ENCODE measurements around the gene TSPOAP1. TPM values are rescaled to one million over a fixed set of nuclear protein-coding genes. Genes with fewer than 3 reads are reported as not detected.
A peak's percentile ranks its signal among the peaks of the same experiment; 100 is the strongest.

TSPOAP1 gene
- total and polyA plus RNA-seq, 8 donors, result 6.5 to 68.8 (median 11.6) TPM; not detected in 1

DNA sequence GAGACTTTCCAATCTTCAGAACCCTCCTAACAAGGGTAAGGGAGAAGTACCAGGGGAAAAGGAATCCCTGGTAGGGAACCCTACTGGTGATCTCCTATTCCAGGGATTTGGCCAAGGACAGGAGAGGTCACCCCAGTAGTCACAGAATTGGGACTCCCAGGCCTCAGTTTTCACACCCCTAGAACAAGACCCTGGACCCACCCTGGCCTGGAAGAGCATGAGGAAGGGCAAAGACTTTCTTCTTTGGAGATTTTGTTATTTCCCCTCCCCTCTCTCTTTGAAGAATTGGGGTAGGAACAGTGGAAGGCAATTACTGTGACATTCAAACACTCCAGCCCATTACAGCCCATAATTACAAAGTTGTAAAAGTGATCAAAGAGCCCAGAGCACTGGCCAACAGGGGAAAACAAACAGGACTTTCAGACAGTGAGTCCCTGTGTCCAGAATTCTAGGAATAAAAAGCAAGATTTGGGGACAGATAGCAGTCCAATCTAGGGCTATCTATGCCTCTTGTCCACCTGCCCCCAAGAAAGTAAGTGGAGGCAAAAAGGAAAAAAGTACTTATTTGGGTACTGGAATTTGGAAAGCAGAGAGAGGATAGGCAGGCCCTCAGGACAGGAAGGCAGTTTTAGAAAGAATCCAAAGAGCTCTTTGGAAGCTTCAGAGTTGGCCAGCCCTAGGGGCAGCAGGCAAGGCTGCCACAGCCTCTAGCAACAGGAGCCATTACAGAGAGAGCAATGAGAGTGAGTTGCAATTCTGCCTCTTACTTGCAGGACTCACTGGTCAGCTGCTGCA is 36.8 kb upstream of the TSPOAP1 start:
- Histone ChIP-seq H3K9me3 (no peaks in the 10 kb centered on the region), H3K4me3 (no peak overlapping the region), H3K4me1 (peaks cover 13 to 34% (median 31%) of the 10 kb centered on the region in 4 donors), H3K36me3 (peaks cover 0 to 10% (median 2%) of the 10 kb centered on the region in 4 donors), H3K27me3 (no peaks in the 10 kb centered on the region), H3K27ac (peak overlapping the region; percentile 6 to 70 (median 38))
- no peak for DNase-seq
- TF ChIP-seq EP300 (IDR thresholded peaks at IDR 0.05) (no peak), POLR2A (IDR thresholded peaks at IDR 0.05) (no peak), POLR2AphosphoS5 (IDR thresholded peaks at IDR 0.05) (no peak)
- TF ChIP-seq, protein P1, sequence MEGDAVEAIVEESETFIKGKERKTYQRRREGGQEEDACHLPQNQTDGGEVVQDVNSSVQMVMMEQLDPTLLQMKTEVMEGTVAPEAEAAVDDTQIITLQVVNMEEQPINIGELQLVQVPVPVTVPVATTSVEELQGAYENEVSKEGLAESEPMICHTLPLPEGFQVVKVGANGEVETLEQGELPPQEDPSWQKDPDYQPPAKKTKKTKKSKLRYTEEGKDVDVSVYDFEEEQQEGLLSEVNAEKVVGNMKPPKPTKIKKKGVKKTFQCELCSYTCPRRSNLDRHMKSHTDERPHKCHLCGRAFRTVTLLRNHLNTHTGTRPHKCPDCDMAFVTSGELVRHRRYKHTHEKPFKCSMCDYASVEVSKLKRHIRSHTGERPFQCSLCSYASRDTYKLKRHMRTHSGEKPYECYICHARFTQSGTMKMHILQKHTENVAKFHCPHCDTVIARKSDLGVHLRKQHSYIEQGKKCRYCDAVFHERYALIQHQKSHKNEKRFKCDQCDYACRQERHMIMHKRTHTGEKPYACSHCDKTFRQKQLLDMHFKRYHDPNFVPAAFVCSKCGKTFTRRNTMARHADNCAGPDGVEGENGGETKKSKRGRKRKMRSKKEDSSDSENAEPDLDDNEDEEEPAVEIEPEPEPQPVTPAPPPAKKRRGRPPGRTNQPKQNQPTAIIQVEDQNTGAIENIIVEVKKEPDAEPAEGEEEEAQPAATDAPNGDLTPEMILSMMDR (IDR thresholded peaks at IDR 0.05), result no peak
- intact Hi-C loops (cut with DNase I; ENCODE audit: low total_unique reads), result no loop called here

DNA sequence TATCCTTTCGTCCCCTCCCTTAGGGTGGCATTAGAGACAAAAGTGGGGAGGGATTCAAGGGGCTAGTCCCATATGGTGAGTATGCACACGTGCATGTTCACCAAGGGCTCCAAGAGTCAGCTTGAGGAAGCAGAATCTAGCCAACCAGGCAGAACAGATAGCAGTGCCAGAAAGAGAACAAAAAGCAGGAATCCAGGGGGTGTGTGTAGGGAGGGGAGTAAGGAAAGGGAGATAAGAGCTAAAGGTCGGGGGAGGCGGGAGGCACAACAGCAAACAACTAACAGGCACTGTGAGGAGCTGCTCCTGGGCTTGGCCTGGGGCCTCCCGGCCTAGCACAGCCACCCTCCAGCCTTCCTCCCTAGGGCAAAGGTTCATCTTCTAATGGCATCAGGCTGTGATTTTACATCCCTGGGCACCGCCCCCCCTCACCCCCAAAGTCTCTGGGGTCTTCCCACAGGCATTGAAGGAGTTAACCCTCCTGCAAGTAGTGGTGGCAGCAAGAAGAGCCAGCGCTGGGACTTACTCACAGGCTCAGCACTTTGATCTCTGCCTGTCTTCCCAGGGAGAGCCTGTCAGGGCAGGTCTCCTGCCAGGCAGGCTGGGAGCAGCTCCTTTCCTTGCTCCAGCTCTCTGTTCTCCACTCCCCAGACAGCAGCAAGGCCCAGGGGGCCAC is 35.8 kb upstream of the TSPOAP1 start:
- H3K36me3 ChIP-seq, result peaks cover 0 to 12% (median 8%) of the 10 kb centered on the region in 4 donors
- 26 to 50% (median 35%) methylated on average over 6 to 7 of the region's 7 CpGs for WGBS, 5 donors
- DNase-seq, result peak; percentile 48 to 50
- no peaks in the 10 kb centered on the region for H3K27me3 ChIP-seq
- H3K4me3 ChIP-seq, result no peak overlapping the region
- peaks cover 13 to 34% (median 31%) of the 10 kb centered on the region in 4 donors for H3K4me1 ChIP-seq
- H3K27ac ChIP-seq, result peak overlapping the region; percentile 6 to 70 (median 38)
- H3K9me3 ChIP-seq, result no peaks in the 10 kb centered on the region
- no peak for TF ChIP-seq POLR2A (IDR thresholded peaks at IDR 0.05)
- no peak for TF ChIP-seq EP300 (IDR thresholded peaks at IDR 0.05)
- no peak for TF ChIP-seq POLR2AphosphoS5 (IDR thresholded peaks at IDR 0.05)
- TF ChIP-seq, protein P1 (IDR thresholded peaks at IDR 0.05), result no peak
- intact Hi-C loops (cut with DNase I; ENCODE audit: low total_unique reads), result no loop called here

- 73 to 87% (median 80%) methylated on average over 7 to 8 of the region's 8 CpGs for WGBS, 5 donors
- intact Hi-C loops (cut with DNase I; ENCODE audit: low total_unique reads), result no loop called here
- peak overlapping the region in 2 of 5 donors; percentile 38 to 44 for H3K27ac ChIP-seq
- peaks cover 0 to 16% (median 12%) of the 10 kb centered on the region in 4 donors for H3K36me3 ChIP-seq
- peaks cover 13 to 34% (median 31%) of the 10 kb centered on the region in 4 donors for H3K4me1 ChIP-seq
- no peaks in the 10 kb centered on the region for H3K27me3 ChIP-seq
- no peak for DNase-seq
- TF ChIP-seq POLR2A (IDR thresholded peaks at IDR 0.05), result no peak
- TF ChIP-seq, protein P1 (IDR thresholded peaks at IDR 0.05), result no peak
- no peak for TF ChIP-seq POLR2AphosphoS5 (IDR thresholded peaks at IDR 0.05)
- TF ChIP-seq EP300 (IDR thresholded peaks at IDR 0.05), result no peak
- no peak overlapping the region for H3K4me3 ChIP-seq
- H3K9me3 ChIP-seq, result no peaks in the 10 kb centered on the region
These were observed 35.0 kb upstream of the TSPOAP1 start for GRCh38 chr17:58363457-58364185.

GRCh38 chr17:58362368-58363014 is 33.9 kb upstream of the TSPOAP1 start:
- H3K27me3 ChIP-seq, result no peaks in the 10 kb centered on the region
- no peak overlapping the region for H3K27ac ChIP-seq
- no peaks in the 10 kb centered on the region for H3K9me3 ChIP-seq
- intact Hi-C loops (cut with DNase I; ENCODE audit: low total_unique reads), result no loop called here
- 90 to 94% (median 92%) methylated on average over 15 to 16 of the region's 16 CpGs for WGBS, 5 donors
- no peak for DNase-seq
- peaks cover 0 to 27% (median 23%) of the 10 kb centered on the region in 4 donors for H3K36me3 ChIP-seq
- H3K4me3 ChIP-seq, result no peak overlapping the region
- TF ChIP-seq, protein P1 (IDR thresholded peaks at IDR 0.05), result no peak
- TF ChIP-seq POLR2AphosphoS5 (IDR thresholded peaks at IDR 0.05), result no peak
- TF ChIP-seq POLR2A (IDR thresholded peaks at IDR 0.05), result no peak
- TF ChIP-seq EP300 (IDR thresholded peaks at IDR 0.05), result no peak
- H3K4me1 ChIP-seq, result peaks cover 13 to 32% (median 29%) of the 10 kb centered on the region in 4 donors
